ENCODE data around the gene GPATCH8.

GRCh38 chr17:44552361-44552760 lies 49.2 kb upstream of the GPATCH8 start:
- TF ChIP-seq CTCF (optimal IDR thresholded peaks at IDR 0.05 in 1 of 3, IDR thresholded peaks at IDR 0.05 in 1 of 3, conservative IDR thresholded peaks at IDR 0.05 in 1 of 3; ENCODE audit: extremely low read depth in 1 of 3, insufficient read depth in 2 of 3, low read length in 3 of 3) = no peak
- TF ChIP-seq EZH2 (IDR thresholded peaks at IDR 0.05; ENCODE audit: low read length) = no peak

Data from keratinocyte (primary cell).